ENCODE results near the gene RIGI. TPM values are rescaled to one million over a fixed set of nuclear protein-coding genes. Genes with fewer than 3 reads are reported as not detected.

Gene RIGI
- total and polyA plus RNA-seq, 3 donors from 2014 or later = 4.9 to 10.2 (median 8.4) TPM

GRCh38 chr9:32558408-32558934 lies 32.5 kb upstream of the RIGI start:
- H3K36me3 ChIP-seq (ENCODE audit: low read depth, missing control alignments) = no peaks in the 10 kb centered on the region
- peak overlapping the region in 1 of 2 donors; percentile 15 for H3K27ac ChIP-seq
- no peak for TF ChIP-seq POLR2A (IDR thresholded peaks at IDR 0.05)
- TF ChIP-seq, protein P1, sequence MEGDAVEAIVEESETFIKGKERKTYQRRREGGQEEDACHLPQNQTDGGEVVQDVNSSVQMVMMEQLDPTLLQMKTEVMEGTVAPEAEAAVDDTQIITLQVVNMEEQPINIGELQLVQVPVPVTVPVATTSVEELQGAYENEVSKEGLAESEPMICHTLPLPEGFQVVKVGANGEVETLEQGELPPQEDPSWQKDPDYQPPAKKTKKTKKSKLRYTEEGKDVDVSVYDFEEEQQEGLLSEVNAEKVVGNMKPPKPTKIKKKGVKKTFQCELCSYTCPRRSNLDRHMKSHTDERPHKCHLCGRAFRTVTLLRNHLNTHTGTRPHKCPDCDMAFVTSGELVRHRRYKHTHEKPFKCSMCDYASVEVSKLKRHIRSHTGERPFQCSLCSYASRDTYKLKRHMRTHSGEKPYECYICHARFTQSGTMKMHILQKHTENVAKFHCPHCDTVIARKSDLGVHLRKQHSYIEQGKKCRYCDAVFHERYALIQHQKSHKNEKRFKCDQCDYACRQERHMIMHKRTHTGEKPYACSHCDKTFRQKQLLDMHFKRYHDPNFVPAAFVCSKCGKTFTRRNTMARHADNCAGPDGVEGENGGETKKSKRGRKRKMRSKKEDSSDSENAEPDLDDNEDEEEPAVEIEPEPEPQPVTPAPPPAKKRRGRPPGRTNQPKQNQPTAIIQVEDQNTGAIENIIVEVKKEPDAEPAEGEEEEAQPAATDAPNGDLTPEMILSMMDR (IDR thresholded peaks at IDR 0.05) = no peak
- no peaks in the 10 kb centered on the region for H3K9me3 ChIP-seq
- DNase-seq = no peak
- H3K4me1 ChIP-seq = peaks cover 6% of the 10 kb centered on the region
- intact Hi-C loops (cut with DNase I; ENCODE audit: low total_unique reads) = no loop called here
- WGBS, 2 donors = 38 to 44% methylated on average over 3 of the region's 3 CpGs
- H3K4me3 ChIP-seq = no peak overlapping the region
- H3K27me3 ChIP-seq = no peaks in the 10 kb centered on the region

GRCh38 chr9:32554591-32554990 lies 28.6 kb upstream of the RIGI start:
- no peak for DNase-seq
- Histone ChIP-seq H3K27me3 (no peaks in the 10 kb centered on the region), H3K36me3 (ENCODE audit: low read depth, missing control alignments) (no peaks in the 10 kb centered on the region), H3K9me3 (no peaks in the 10 kb centered on the region), H3K27ac (no peak overlapping the region), H3K4me1 (peaks cover 19% of the 10 kb centered on the region), H3K4me3 (no peak overlapping the region)
- intact Hi-C loops (cut with DNase I; ENCODE audit: low total_unique reads) = no loop called here
- TF ChIP-seq POLR2A (IDR thresholded peaks at IDR 0.05) = no peak
- TF ChIP-seq, protein P1 (IDR thresholded peaks at IDR 0.05) = no peak

DNA sequence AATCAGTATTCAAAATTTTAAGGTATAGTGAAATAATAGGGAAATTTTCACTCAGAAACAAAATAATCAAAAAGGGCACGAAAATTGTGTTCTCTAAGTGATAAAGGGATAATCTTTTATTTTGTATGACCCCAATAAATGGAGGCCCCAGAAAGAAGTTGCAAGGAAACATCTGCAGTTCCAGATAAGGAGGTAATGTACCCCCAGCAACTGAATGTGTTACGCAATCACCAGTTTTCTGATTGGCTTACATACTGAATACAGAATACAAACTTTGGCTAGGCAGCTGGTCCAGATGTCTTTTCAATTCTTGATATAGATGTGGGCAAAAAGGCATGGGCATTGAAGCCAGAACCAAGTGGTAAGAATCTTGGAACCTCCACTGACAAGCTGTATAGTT lies 28.1 kb upstream of the RIGI start:
- Histone ChIP-seq H3K9me3 (no peaks in the 10 kb centered on the region), H3K27me3 (no peaks in the 10 kb centered on the region), H3K4me3 (no peak overlapping the region), H3K4me1 (peaks cover 20% of the 10 kb centered on the region), H3K36me3 (ENCODE audit: low read depth, missing control alignments) (no peaks in the 10 kb centered on the region), H3K27ac (no peak overlapping the region)
- no peak for DNase-seq
- TF ChIP-seq, protein P1 (IDR thresholded peaks at IDR 0.05) = no peak
- no peak for TF ChIP-seq POLR2A (IDR thresholded peaks at IDR 0.05)
- WGBS, 2 donors = 70 to 77% methylated on average over 2 of the region's 2 CpGs
- intact Hi-C loops (cut with DNase I; ENCODE audit: low total_unique reads) = no loop called here

DNA sequence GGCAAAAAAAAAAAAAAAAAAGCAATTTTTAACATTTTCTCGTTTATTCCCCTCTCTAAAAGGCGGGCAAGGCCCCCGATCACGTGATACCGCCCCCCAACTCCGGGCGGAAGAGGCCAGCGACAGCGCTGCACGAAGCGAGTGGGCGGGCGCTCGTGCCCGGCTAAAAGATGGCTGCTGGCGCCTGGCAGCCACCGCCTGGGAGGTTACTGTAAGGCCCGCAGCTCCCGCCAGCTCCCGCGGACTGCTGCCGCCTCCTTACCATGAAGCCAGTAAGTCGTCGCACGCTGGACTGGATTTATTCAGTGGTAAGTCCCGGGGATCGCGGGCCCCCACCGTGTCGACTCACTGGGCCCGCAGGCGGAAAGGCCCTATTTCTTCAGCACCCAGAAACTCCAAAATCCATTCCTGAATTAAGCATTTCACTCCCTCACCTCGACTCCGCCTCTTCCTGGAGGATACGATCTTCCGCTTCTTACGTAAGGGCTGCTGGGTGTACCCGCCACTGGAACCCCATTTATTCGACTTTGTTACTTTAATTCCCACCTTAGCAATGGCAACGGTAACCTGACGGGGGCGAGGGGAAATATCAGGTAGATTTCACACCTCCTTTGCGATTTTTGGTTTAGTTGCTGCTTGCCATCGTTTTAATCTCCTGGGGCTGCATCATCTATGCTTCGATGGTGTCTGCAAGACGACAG lies 26.3 kb upstream of the RIGI start, which contains the start of the genes SMIM27 and TOPORS:
Gene SMIM27, plus strand, starts transcription at position 156 of the 701 bp plus-strand sequence. Its CDS starts 108 bp downstream, at position 264.
Gene TOPORS, minus strand, starts transcription at position 415 of the 701 bp plus-strand sequence. Its CDS starts 150 bp downstream, at position 265.
- 0% methylated on average over 45 to 46 of the region's 46 CpGs for WGBS, 2 donors
- peaks cover 20% of the 10 kb centered on the region for H3K4me1 ChIP-seq
- H3K4me3 ChIP-seq = peak within 1 kb of the TSS; percentile 73 to 95
- peak within 1 kb of the TSS; percentile 93 to 98 for H3K27ac ChIP-seq
- H3K27me3 ChIP-seq = no peaks in the 10 kb centered on the region
- TF ChIP-seq, protein P1 (IDR thresholded peaks at IDR 0.05) = peak in 1 of 3 experiments; percentile 3
- TF ChIP-seq POLR2A (IDR thresholded peaks at IDR 0.05) = peak; percentile 76
- H3K36me3 ChIP-seq (ENCODE audit: low read depth, missing control alignments) = no peaks in the 10 kb centered on the region
- intact Hi-C loops (cut with DNase I; ENCODE audit: low total_unique reads) = no loop called here
- no peaks in the 10 kb centered on the region for H3K9me3 ChIP-seq
- DNase-seq = peak; percentile 94
